Lower leg skin (tissue), 4 donors: ENCODE measurements around the gene PLAU. TPM values are rescaled to one million over a fixed set of nuclear protein-coding genes. Genes with fewer than 3 reads are reported as not detected.

Experiments
- DNase-seq, 2 donors: peaks; one replicate each; pipeline ENCODE4 v3.0.0-alpha.2; 2019; ENCODE audit warnings: low spot score in 2 of 2
- H3K4me3 ChIP-seq: fragments of 200-600 bp; sonication (generic); 2 replicates; pipeline ENCODE4 v1.5.1; 2017; ENCODE audit warnings: mild to moderate bottlenecking, low read depth; ENCODE audit not compliant: poor library complexity, severe bottlenecking
- POLR2A ChIP-seq, 2 donors: fragments of 450-650 bp; IDR thresholded peaks; one replicate each; pipeline ENCODE4 v1.6.1; 2016 to 2017; ENCODE audit warnings: antibody characterized with exemption in 2 of 2, mild to moderate bottlenecking in 1 of 2, moderate library complexity in 1 of 2
- WGBS, 2 donors: methylation state at CpG; one replicate each; pipeline ENCODE4 v1.1.5; 2018; 5-methylcytosine and 5-hydroxymethylcytosine counted together
- intact Hi-C: fragments of 100-400 bp; cut with DNase I; formaldehyde crosslinking; loops from one replicate; pipeline ENCODE4 v1.15.0; 2023; ENCODE audit warnings: low total_unique reads
- total RNA-seq, 4 donors: library from RNA; depleted of rRNA; stranded (reverse); fragments of >200 nt; gene quantifications; one replicate each; pipeline ENCODE4 v1.1.0, GENCODE V29; 2016
- TF ChIP-seq, protein P1 (sequence below), 3 donors: fragments of 450-650 bp; IDR thresholded peaks; one replicate each; pipeline ENCODE4 v1.5.1; 2016; ENCODE audit warnings: antibody characterized with exemption in 3 of 3, mild to moderate bottlenecking in 3 of 3, moderate library complexity in 2 of 3

PLAU gene
- total RNA-seq, 4 donors from 2014 or later = 12.7 to 28.5 (median 14.7) TPM

DNA sequence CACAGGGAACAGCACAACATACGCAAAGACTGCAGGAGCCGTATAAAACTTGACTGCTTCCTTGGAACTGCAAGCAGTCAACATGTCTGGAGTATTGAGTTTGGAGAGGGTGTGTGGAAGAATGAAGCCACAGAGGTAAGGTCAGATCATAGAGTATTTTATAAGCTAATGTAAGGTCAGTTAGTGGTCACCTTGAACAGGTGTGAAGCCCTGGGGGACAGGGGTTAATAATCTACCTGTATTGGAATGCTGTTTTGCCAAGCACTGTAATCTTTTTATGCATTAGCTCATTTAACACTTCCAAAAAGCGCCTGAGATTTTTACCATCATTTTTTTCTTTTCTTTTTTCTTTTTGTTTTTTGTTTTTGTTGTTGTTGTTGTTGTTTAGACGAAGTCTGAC is 23.1 kb downstream of the PLAU start:
- no peak for DNase-seq
- TF ChIP-seq, protein P1, sequence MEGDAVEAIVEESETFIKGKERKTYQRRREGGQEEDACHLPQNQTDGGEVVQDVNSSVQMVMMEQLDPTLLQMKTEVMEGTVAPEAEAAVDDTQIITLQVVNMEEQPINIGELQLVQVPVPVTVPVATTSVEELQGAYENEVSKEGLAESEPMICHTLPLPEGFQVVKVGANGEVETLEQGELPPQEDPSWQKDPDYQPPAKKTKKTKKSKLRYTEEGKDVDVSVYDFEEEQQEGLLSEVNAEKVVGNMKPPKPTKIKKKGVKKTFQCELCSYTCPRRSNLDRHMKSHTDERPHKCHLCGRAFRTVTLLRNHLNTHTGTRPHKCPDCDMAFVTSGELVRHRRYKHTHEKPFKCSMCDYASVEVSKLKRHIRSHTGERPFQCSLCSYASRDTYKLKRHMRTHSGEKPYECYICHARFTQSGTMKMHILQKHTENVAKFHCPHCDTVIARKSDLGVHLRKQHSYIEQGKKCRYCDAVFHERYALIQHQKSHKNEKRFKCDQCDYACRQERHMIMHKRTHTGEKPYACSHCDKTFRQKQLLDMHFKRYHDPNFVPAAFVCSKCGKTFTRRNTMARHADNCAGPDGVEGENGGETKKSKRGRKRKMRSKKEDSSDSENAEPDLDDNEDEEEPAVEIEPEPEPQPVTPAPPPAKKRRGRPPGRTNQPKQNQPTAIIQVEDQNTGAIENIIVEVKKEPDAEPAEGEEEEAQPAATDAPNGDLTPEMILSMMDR (IDR thresholded peaks at IDR 0.05) = no peak
- TF ChIP-seq POLR2A (IDR thresholded peaks at IDR 0.05) = no peak
- WGBS, 2 donors = 91 to 93% methylated on average over 4 of the region's 4 CpGs
- intact Hi-C loops = no loop called here
- no peak overlapping the region for H3K4me3 ChIP-seq

DNA sequence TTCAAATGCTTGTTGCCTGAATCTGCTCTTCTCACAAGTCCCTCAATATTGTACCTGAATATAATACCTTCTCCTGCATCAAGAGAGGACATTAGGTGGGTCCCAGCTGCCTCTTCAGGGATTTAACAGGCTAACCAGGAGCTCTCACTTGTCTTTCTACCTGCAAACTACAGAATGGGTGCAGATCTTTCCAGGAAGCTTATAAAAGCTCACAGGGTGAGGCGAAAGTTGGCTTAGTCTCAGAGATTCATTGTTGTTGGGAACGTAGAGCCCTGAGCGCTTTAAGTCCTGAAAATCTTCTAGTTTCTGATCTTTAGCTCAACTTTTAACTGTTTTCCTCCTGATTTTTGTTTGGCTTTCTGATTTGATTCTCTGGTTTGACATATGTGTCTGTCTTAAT is 25.0 kb downstream of the PLAU start:
- DNase-seq = no peak
- H3K4me3 ChIP-seq = no peak overlapping the region
- intact Hi-C loops = no loop called here
- TF ChIP-seq POLR2A (IDR thresholded peaks at IDR 0.05) = no peak
- TF ChIP-seq, protein P1 (IDR thresholded peaks at IDR 0.05) = no peak
- WGBS, 2 donors = 49 to 59% methylated on average over 3 of the region's 3 CpGs

GRCh38 chr10:73937333-73938043 is 26.6 kb downstream of the PLAU start:
- intact Hi-C loops = no loop called here
- 63% methylated on average over 5 of the region's 5 CpGs for WGBS, 2 donors

DNA sequence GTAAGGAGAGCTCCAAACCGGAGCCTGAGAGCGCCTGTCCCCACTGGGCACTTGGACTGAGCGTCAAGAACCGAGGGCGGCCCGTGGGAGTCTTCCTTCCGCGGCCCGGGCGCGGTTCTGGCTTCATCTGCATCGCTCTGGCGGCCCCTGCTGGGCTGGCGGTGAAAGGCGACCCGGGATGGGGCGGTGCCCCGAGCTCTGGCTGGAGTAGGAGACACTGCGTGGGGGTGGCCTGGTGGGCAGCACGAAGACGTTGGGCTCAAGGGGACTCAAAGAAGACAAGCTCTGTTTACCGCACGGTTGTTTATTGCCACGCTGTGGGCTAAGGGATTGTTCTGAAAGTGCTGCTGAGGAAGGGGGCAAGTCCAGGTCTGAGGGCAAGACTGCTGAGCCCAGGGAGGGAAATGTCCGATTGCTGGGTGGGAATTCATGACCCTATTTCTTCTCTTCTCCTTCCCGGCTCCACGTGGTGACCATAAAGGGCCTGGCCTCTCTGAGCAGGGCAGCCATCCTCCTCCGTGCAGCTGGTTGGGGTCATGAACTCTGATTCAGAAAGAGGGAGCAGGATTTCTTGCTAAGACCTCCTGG is 29.8 kb downstream of the PLAU start:
- peak; percentile 82 to 97 for DNase-seq
- 2 to 4% methylated on average over 28 of the region's 28 CpGs for WGBS, 2 donors
- H3K4me3 ChIP-seq = no peak overlapping the region
- intact Hi-C loops = loop anchor here (5.0 kb wide), 1 partner anchor 53 kb away; no protein-coding TSS in a partner anchor
- TF ChIP-seq, protein P1 (IDR thresholded peaks at IDR 0.05) = peak in 1 of 3 donors; percentile 92
- no peak for TF ChIP-seq POLR2A (IDR thresholded peaks at IDR 0.05)

More at GRCh38 chr10:73937333-73938043, 26.6 kb downstream of the PLAU start:
- no peak for DNase-seq
- H3K4me3 ChIP-seq = no peak overlapping the region
- TF ChIP-seq, protein P1 (IDR thresholded peaks at IDR 0.05) = no peak
- TF ChIP-seq POLR2A (IDR thresholded peaks at IDR 0.05) = no peak

GRCh38 chr10:73941300-73941699 is 30.4 kb downstream of the PLAU start:
- no peak for DNase-seq
- TF ChIP-seq, protein P1 (IDR thresholded peaks at IDR 0.05) = no peak
- TF ChIP-seq POLR2A (IDR thresholded peaks at IDR 0.05) = no peak
- intact Hi-C loops = loop anchor here (5.0 kb wide), 1 partner anchor 54 kb away; no protein-coding TSS in a partner anchor

More at GRCh38 chr10:73941300-73941699, 30.4 kb downstream of the PLAU start:
- H3K4me3 ChIP-seq = no peak overlapping the region
- 90 to 93% methylated on average over 2 of the region's 2 CpGs for WGBS, 2 donors
